Activated B cell treated with CpG ODN at 0.5 μM for 24 hours (primary cell): Measurements from ENCODE around the gene SF3B6. TPM values are rescaled to one million over a fixed set of nuclear protein-coding genes. Genes with fewer than 3 reads are reported as not detected.
A peak's percentile ranks its signal among the peaks of the same experiment; 100 is the strongest.
"Not testable (repeated sequence)": the region's sequence is repeated elsewhere in the genome, so short reads cannot be mapped to it uniquely, and the experiment has no call there.

ENCODE experiments used
- ATAC-seq: fragments of 200-7000 bp; cut with Tn5 transposase; one replicate; pipeline ENCODE4 v1.10.0; 2021; ENCODE audit warnings: low read depth, mild to moderate bottlenecking, moderate library complexity
- CTCF ChIA-PET: fragments of 350-600 bp; sonication (Branson Sonifier 250); formaldehyde crosslinking; loops from one replicate; lab custom pipeline; 2021; ENCODE audit warnings: antibody characterized with exemption; lab: Charles Lee
- POLR2A ChIA-PET: fragments of 350-600 bp; sonication (Branson Sonifier 250); formaldehyde crosslinking; loops from one replicate; lab custom pipeline; 2021; ENCODE audit warnings: antibody characterized with exemption; lab: Charles Lee
- DNase-seq: peaks from one replicate; pipeline ENCODE4 v3.0.0; 2022
- H3K27ac Mint-ChIP-seq: one replicate; pipeline ENCODE4 v1.8.0; 2020; ENCODE audit warnings: mixed read lengths
- H3K27me3 Mint-ChIP-seq: one replicate; pipeline ENCODE4 v1.8.0; 2021; ENCODE audit warnings: mixed read lengths
- H3K36me3 Mint-ChIP-seq: one replicate; pipeline ENCODE4 v1.8.0; 2021; ENCODE audit warnings: low read depth, mixed read lengths
- H3K4me1 Mint-ChIP-seq: one replicate; pipeline ENCODE4 v1.8.0; 2021; ENCODE audit warnings: mixed read lengths
- H3K4me3 Mint-ChIP-seq: one replicate; pipeline ENCODE4 v1.8.0; 2020; ENCODE audit warnings: mild to moderate bottlenecking, mixed read lengths
- H3K9me3 Mint-ChIP-seq: one replicate; pipeline ENCODE4 v1.8.0; 2020; ENCODE audit warnings: mixed read lengths
- intact Hi-C: fragments of 100-400 bp; cut with micrococcal nuclease; formaldehyde crosslinking; loops from one replicate; pipeline ENCODE4 v1.15.1; 2024
- total RNA-seq: library from RNA; stranded (reverse); gene quantifications from 2 replicates; pipeline ENCODE4 v1.2.3, GENCODE V29; 2022
- TF ChIP-seq, protein P1 (sequence below): fragments of 200-600 bp; IDR thresholded peaks from one replicate; pipeline ENCODE4 v1.8.0; 2022; ENCODE audit warnings: antibody characterized with exemption, mild to moderate bottlenecking

SF3B6 gene
- total RNA-seq, 1 donor from 2014 or later, result 70.4 TPM

DNA sequence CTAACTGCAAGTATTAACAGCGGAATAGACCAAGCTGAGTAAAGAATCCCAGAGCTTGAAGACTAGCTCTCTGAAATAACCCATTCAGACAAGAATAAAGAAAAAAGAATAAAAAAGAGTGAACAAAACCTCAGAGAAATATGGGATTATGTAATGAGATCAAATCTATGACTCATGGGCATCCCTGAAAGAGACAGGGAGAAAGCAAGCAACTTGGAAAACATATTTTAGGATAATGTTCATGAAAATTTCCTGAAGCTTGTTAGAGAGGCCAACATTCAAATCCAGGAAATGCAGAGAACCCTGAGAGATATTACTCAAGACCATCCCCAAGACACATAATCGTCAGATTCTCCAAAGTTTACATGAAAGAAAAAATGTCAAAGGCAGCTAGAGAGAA lies 29.7 kb upstream of the SF3B6 start:
- Mint-ChIP-seq H3K4me1 (peaks cover 26% of the 10 kb centered on the region), H3K36me3 (peaks cover 16% of the 10 kb centered on the region), H3K27me3 (no peaks in the 10 kb centered on the region), H3K9me3 (peaks cover 21% of the 10 kb centered on the region), H3K4me3 (no peak overlapping the region), H3K27ac (no peak overlapping the region)
- intact Hi-C loops, result loop anchor here (2.0 kb wide), 1 partner anchor 49 kb away; no protein-coding TSS in a partner anchor
- ChIA-PET POLR2A (no interaction called here), CTCF (no interaction called here)
- DNase-seq, result no peak
- TF ChIP-seq, protein P1, sequence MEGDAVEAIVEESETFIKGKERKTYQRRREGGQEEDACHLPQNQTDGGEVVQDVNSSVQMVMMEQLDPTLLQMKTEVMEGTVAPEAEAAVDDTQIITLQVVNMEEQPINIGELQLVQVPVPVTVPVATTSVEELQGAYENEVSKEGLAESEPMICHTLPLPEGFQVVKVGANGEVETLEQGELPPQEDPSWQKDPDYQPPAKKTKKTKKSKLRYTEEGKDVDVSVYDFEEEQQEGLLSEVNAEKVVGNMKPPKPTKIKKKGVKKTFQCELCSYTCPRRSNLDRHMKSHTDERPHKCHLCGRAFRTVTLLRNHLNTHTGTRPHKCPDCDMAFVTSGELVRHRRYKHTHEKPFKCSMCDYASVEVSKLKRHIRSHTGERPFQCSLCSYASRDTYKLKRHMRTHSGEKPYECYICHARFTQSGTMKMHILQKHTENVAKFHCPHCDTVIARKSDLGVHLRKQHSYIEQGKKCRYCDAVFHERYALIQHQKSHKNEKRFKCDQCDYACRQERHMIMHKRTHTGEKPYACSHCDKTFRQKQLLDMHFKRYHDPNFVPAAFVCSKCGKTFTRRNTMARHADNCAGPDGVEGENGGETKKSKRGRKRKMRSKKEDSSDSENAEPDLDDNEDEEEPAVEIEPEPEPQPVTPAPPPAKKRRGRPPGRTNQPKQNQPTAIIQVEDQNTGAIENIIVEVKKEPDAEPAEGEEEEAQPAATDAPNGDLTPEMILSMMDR, result no peak
- ATAC-seq, result no peak

DNA sequence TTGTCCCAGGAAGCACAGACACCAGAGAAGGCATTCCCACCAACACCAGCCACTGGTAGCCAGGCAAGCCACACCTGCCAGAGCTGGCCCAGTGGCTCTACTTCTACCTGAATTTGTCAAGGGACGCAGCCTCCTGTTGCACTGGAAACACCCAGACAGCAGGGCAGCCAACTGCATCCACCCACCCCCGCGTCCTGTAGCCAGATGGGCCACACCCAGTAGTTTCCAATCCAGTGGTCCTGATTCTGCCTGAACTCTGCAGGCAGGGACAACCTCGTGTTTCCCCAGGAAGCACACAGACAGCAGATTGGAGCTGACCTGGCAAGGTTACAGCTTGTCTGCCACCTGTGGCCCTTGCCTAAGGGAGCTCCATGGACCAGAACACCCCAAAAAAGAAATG lies 28.8 kb upstream of the SF3B6 start:
- intact Hi-C loops, result loop anchor here (2.0 kb wide), 1 partner anchor 50 kb away; no protein-coding TSS in a partner anchor
- H3K9me3 Mint-ChIP-seq, result peaks cover 21% of the 10 kb centered on the region
- ATAC-seq (peak; percentile 42), DNase-seq (no peak)
- H3K4me1 Mint-ChIP-seq, result peaks cover 26% of the 10 kb centered on the region
- H3K36me3 Mint-ChIP-seq, result peaks cover 19% of the 10 kb centered on the region
- H3K27ac Mint-ChIP-seq, result peak overlapping the region; percentile 59
- TF ChIP-seq, protein P1, result no peak
- H3K4me3 Mint-ChIP-seq, result no peak overlapping the region
- ChIA-PET POLR2A (interaction anchor here (0.6 kb wide), 1 partner anchor 239 kb away, joined by 3 read pairs; no protein-coding TSS in a partner anchor), CTCF (interaction anchor here (1.0 kb wide), 1 partner anchor 20 kb away, joined by 3 read pairs; the partner anchor contains the start of gene TP53I3)
- no peaks in the 10 kb centered on the region for H3K27me3 Mint-ChIP-seq

DNA sequence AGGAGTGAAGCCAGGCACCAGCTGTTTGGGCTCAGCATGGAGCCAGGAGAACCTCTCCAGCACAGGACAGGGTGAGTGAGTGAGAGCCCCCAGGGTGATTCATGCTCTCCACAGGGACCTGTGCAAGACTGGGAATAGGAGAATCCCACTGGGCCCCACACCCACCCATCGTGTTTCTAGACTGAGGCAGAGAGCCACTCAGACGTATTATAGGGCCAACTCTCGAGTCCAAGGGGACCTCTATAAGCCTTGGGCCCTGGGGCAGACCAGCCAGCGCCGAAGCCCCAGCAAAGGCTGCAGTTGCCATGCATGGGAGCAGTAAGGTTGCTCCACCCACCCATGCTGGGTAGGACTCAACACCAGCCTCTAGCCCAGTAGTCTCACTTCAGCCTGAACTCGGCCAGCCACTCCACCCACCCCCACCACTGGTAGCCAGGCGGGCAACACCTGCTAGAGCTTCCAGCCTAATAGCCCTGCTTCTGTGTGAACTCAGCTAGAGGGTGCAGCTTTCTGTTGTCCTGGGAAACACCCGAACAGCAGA lies 28.1 kb upstream of the SF3B6 start:
- ATAC-seq (no peak), DNase-seq (no peak)
- H3K27me3 Mint-ChIP-seq, result no peaks in the 10 kb centered on the region
- H3K4me3 Mint-ChIP-seq, result no peak overlapping the region
- ChIA-PET POLR2A (no interaction called here), CTCF (no interaction called here)
- TF ChIP-seq, protein P1, result no peak
- peaks cover 26% of the 10 kb centered on the region for H3K4me1 Mint-ChIP-seq
- peaks cover 23% of the 10 kb centered on the region for H3K36me3 Mint-ChIP-seq
- intact Hi-C loops, result loop anchor here (2.0 kb wide), 1 partner anchor 51 kb away; no protein-coding TSS in a partner anchor
- H3K9me3 Mint-ChIP-seq, result peaks cover 19% of the 10 kb centered on the region
- H3K27ac Mint-ChIP-seq, result no peak overlapping the region

GRCh38 chr2:24102677-24103076 lies 26.6 kb upstream of the SF3B6 start:
- peaks cover 24% of the 10 kb centered on the region for H3K36me3 Mint-ChIP-seq
- H3K4me3 Mint-ChIP-seq, result no peak overlapping the region
- ATAC-seq, result no peak
- DNase-seq, result no peak
- H3K9me3 Mint-ChIP-seq, result peaks cover 11% of the 10 kb centered on the region
- H3K4me1 Mint-ChIP-seq, result peaks cover 26% of the 10 kb centered on the region
- ChIA-PET CTCF (interaction anchor here (0.6 kb wide), 1 partner anchor 278 kb away, joined by 3 read pairs; no protein-coding TSS in a partner anchor), POLR2A (no interaction called here)
- H3K27ac Mint-ChIP-seq, result no peak overlapping the region
- H3K27me3 Mint-ChIP-seq, result no peaks in the 10 kb centered on the region
- TF ChIP-seq, protein P1, result no peak
- intact Hi-C loops, result no loop called here

DNA sequence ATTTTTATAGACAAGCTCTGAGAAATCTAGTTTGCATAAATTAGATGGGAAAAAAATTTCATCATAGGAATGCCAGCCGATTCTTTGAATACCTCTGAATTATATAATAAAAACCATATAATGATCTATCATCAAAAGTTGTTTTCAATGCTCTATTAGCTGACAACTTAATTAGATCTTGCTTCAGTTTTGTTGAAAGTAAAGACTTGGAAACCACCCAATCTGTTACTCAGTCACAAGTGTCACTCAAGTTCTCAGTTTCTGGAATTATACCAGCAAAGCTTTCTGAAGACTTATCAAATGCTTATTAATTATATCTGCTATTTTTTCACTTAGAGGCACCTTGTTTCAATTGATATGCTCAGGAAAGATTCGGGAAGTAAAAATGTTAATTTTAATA lies 25.9 kb upstream of the SF3B6 start:
- Mint-ChIP-seq H3K4me3 (no peak overlapping the region), H3K9me3 (peaks cover 6% of the 10 kb centered on the region), H3K36me3 (peaks cover 26% of the 10 kb centered on the region), H3K27me3 (no peaks in the 10 kb centered on the region), H3K27ac (no peak overlapping the region), H3K4me1 (peaks cover 26% of the 10 kb centered on the region)
- ChIA-PET CTCF (no interaction called here), POLR2A (no interaction called here)
- intact Hi-C loops, result no loop called here
- TF ChIP-seq, protein P1, result no peak
- ATAC-seq, result no peak
- no peak for DNase-seq

DNA sequence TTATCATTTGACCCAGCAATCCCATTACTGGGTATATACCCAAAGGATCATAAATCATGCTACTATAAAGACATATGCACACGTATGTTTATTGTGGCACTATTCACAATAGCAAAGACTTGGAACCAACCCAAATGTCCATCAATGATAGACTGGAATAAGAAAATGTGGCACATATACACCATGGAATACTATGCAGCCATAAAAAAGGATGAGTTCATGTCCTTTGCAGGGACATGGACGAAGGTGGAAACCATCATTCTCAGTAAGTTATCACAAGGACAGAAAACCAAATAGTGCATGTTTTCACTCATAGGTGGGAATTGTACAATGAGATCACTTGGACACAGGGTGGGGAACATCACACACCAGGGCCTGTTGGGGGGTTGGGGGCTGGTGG lies 24.6 kb upstream of the SF3B6 start:
- intact Hi-C loops, ATAC-seq, DNase-seq, H3K4me3 Mint-ChIP-seq, H3K27me3 Mint-ChIP-seq, H3K9me3 Mint-ChIP-seq, POLR2A ChIA-PET, CTCF ChIA-PET, H3K27ac Mint-ChIP-seq: not testable (repeated sequence)
- Mint-ChIP-seq H3K4me1 (peaks cover 25% of the 10 kb centered on the region), H3K36me3 (peaks cover 30% of the 10 kb centered on the region)

- POLR2A ChIA-PET, CTCF ChIA-PET: not testable (repeated sequence)
- H3K36me3 Mint-ChIP-seq, result peaks cover 26% of the 10 kb centered on the region
Measured at GRCh38 chr2:24095171-24095677, 19.1 kb upstream of the SF3B6 start.

More at GRCh38 chr2:24095171-24095677, 19.1 kb upstream of the SF3B6 start:
- DNase-seq, H3K27me3 Mint-ChIP-seq, H3K27ac Mint-ChIP-seq, H3K4me3 Mint-ChIP-seq, H3K4me1 Mint-ChIP-seq, ATAC-seq, intact Hi-C loops, H3K9me3 Mint-ChIP-seq: not testable (repeated sequence)
